RWPE1 (cell line): ENCODE results near the gene RNF123.

Source experiments
- CTCF ChIA-PET: fragments of 350-600 bp; sonication (Branson Sonifier 250); formaldehyde crosslinking; extraction: SDS; loops from one replicate; lab custom pipeline; 2021; lab: Yijun Ruan, JAX
- POLR2A ChIA-PET: fragments of 400-600 bp; formaldehyde crosslinking; extraction: SDS; loops from one replicate; lab custom pipeline; 2020; ENCODE audit warnings: antibody characterized with exemption; ENCODE audit not compliant: low non-redundant PET; lab: Yijun Ruan, JAX
- DNase-seq: peaks from one replicate; pipeline ENCODE4 v3.0.0; 2012; ENCODE audit warnings: low spot score
- H3K27ac ChIP-seq: fragments of 450-650 bp; 2 replicates; pipeline ENCODE4 v1.5.1; 2017
- TF ChIP-seq, protein P1 (sequence below): fragments of 450-650 bp; conservative IDR thresholded peaks from 2 replicates; pipeline ENCODE4 v1.5.1; 2017; ENCODE audit warnings: low read depth, mild to moderate bottlenecking

Gene RNF123

DNA sequence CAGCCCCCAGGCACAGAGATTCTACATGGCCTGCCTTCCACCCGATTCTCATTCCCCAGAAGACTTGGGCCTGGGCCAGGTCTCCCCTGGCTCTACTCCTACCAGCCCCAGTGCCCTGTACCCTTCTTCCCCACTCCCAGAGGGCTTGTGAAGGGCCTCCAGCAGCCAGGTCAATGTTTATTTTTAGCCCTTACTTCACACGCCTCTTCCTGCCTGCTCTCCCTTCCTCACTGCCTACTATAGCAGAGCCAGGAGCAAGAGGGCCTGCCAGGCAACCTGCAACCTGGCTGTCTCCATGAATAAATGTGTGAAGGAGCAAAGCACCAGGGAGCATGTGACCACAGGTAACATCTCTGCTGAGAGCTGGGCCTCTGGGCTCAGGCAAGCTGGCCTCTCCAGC, 41.6 kb upstream of the RNF123 start:
- DNase-seq, result no peak
- H3K27ac ChIP-seq, result no peak overlapping the region

DNA sequence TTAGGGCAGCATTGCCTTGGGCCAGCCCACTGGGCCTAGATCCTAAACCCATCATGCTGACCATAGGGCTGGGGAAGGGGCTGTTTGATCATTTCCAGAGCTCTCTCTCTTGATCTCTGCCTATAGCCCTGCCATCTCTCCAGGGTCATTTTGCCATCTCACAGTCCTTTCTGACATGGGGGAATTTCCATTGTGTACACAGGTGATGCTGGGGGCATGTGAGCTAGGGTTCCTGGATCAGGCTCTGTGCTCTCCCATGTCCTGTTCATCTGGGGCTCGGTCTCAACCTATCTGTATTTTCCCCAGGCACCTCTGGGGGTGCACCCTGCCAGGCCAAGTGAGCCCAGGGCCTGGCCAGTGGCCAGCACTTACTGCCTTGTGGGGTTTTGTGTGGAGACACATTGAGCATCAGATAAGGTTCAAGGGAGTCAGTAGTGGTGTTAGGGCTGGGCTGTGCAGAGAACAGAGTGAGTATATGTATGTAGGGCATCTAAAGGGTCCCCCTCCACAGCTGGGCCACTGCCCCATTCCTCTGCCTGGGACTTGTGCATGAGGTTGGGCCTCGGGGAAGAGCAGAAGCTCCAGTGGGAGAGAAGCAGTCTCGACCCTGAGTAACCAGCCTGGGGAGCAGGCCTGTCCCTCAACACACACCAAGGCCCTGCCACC, 40.9 kb upstream of the RNF123 start:
- TF ChIP-seq, protein P1, sequence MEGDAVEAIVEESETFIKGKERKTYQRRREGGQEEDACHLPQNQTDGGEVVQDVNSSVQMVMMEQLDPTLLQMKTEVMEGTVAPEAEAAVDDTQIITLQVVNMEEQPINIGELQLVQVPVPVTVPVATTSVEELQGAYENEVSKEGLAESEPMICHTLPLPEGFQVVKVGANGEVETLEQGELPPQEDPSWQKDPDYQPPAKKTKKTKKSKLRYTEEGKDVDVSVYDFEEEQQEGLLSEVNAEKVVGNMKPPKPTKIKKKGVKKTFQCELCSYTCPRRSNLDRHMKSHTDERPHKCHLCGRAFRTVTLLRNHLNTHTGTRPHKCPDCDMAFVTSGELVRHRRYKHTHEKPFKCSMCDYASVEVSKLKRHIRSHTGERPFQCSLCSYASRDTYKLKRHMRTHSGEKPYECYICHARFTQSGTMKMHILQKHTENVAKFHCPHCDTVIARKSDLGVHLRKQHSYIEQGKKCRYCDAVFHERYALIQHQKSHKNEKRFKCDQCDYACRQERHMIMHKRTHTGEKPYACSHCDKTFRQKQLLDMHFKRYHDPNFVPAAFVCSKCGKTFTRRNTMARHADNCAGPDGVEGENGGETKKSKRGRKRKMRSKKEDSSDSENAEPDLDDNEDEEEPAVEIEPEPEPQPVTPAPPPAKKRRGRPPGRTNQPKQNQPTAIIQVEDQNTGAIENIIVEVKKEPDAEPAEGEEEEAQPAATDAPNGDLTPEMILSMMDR, result no peak
- DNase-seq, result no peak
- H3K27ac ChIP-seq, result no peak overlapping the region
- ChIA-PET CTCF (no interaction called here), POLR2A (no interaction called here)

More for the DNA sequence above, 41.6 kb upstream of the RNF123 start:
- ChIA-PET CTCF (no interaction called here), POLR2A (no interaction called here)
- TF ChIP-seq, protein P1, result no peak

DNA sequence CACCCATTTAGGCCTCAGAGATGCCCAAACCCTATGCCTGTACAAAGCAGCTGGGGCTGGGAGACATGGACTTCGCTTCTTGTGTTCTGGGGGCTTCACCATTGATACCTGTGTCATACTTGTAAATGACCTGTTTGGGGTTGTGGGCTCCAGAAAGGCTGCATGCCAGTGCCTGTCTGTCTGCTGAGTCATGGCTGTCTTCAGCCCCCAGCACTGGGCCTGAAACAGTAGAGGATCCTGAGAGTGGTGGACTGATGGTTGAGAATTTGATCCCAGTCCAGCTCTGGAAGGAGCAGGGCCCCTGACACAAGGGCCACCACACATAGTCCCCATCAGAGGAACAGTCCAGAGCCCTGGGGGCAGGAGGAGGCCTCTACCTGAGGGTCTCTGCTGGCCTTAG, 39.8 kb upstream of the RNF123 start:
- TF ChIP-seq, protein P1, result no peak
- H3K27ac ChIP-seq, result peak overlapping the region; percentile 15; the same call in 1 of the 2 replicates
- ChIA-PET POLR2A (no interaction called here), CTCF (no interaction called here)
- DNase-seq, result no peak

DNA sequence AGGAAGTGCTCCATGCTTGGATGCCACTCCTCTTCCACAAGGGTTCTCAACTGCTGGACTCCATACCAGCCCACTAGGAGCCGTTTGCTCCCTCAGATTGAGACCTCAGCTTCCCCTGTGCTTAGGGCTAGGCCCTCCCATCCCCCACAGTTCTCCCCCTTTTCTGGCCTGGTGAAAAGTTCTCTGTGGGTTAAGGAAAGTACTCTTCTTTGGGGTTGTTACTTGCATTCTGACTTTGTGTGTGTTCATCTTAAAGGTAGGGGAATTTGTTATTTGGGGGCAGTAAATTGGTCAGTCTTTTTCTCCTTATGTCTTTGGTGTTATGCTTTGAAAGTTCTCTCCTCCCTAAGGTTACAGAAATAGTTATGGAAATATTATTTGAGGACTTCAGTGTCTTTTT, 39.2 kb upstream of the RNF123 start:
- no peak for DNase-seq
- ChIA-PET POLR2A (no interaction called here), CTCF (no interaction called here)
- TF ChIP-seq, protein P1, result no peak
- H3K27ac ChIP-seq, result no peak overlapping the region

DNA sequence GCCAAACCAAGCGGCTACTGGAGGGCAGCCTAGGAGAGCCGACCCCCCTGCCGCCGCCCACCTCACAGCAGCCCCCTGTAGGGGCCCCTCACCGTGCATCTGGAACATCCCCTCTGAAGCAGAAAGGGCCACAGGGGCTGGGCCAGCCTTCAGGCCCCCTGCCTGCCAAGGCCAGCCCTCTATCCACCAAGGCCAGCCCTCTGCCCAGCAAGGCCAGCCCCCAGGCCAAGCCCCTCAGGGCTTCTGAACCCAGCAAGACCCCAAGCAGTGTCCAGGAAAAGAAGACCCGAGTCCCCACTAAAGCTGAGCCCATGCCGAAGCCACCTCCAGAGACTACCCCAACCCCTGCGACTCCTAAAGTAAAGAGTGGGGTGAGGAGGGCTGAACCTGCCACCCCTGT, 38.7 kb upstream of the RNF123 start:
- TF ChIP-seq, protein P1, result no peak
- DNase-seq, result no peak
- POLR2A ChIA-PET, result no interaction called here
- no peak overlapping the region for H3K27ac ChIP-seq
- CTCF ChIA-PET, result no interaction called here

DNA sequence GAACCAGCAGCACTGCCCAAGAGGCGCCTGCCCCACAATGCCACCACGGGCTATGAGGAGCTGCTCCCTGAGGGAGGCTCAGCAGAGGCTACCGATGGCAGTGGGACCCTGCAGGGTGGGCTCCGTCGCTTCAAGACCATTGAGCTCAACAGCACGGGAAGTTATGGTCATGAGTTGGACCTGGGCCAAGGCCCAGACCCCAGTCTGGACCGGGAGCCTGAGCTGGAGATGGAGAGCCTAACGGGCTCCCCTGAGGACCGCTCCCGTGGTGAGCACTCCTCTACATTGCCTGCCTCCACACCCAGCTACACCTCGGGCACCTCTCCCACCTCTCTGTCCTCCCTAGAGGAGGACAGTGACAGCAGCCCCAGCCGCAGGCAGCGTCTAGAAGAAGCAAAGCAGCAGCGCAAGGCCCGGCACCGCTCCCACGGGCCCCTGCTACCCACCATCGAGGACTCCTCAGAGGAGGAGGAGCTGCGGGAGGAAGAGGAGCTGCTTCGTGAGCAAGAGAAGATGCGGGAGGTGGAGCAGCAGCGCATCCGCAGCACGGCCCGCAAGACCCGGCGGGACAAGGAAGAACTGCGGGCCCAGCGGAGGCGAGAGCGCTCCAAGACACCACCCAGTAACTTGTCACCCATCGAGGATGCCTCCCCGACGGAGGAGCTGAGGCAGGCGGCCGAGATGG, 37.0 kb upstream of the RNF123 start:
- ChIA-PET POLR2A (no interaction called here), CTCF (no interaction called here)
- H3K27ac ChIP-seq, result no peak overlapping the region
- no peak for DNase-seq
- TF ChIP-seq, protein P1, result no peak
